22Rv1 (cell line): ENCODE results near the gene C21orf58.

Source experiments
- H3K27ac ChIP-seq: fragments of 450-650 bp; 2 replicates; pipeline ENCODE4 v1.5.1; 2017
- CTCF ChIP-seq: fragments of 450-650 bp; IDR thresholded peaks from 2 replicates; pipeline ENCODE4 v1.5.1; 2017; ENCODE audit warnings: mild to moderate bottlenecking
- ZFX ChIP-seq: fragments of 450-650 bp; IDR thresholded peaks from 2 replicates; pipeline ENCODE4 v1.6.1; 2017; ENCODE audit warnings: antibody characterized with exemption, borderline replicate concordance

Gene C21orf58

GRCh38 chr21:46284077-46284644 lies 39.5 kb downstream of the C21orf58 start:
- no peak overlapping the region for H3K27ac ChIP-seq
- TF ChIP-seq CTCF (no peak), ZFX (no peak)

DNA sequence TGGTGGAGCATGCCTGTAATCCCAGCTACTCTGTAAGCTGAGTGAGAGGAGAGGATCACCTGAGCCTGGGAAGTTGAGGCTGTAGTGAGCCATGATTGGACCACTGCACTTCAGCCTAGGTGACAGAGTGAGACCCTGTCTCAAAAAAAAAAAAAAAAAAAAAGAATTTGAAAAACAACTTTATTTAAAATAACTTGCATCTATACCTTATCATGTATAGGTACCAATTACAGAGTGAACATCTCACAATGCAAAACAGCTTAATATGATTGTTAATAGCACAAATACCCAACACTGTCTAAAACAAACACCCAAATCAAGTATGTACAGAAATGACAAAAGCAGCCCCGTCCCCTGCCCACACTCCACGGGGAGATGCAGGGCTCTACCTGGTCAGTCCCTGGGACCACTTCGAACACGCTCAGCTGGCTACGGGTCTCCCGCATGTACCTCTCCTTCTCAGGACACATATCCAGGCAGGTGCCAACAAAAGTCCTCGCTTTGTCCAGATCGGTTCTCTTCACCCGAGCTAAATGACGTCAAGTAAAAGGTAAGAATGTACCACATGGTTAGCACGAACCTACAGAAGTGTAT lies 48.8 kb downstream of the C21orf58 start:
- no peak overlapping the region for H3K27ac ChIP-seq
- no peak for TF ChIP-seq ZFX
- TF ChIP-seq CTCF = no peak

DNA sequence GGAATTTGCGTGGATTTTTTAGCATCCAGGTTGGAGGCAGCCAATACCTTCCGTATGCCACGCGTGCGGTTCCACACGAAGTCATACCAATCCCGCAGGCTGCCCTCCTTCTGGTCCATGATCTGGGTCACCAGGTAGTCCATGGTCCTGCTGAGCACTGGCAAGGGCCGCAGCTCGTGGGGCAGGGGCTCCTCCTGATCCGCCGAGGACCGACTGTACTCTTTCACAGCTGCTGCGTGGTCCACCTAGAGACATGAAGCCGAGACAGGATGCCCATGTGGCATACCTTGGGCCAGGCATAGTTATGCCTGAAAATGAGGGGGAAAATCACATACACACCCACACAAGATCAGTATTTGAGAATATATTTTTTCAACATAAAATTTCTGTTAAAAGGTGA lies 50.3 kb downstream of the C21orf58 start:
- no peak overlapping the region for H3K27ac ChIP-seq

DNA sequence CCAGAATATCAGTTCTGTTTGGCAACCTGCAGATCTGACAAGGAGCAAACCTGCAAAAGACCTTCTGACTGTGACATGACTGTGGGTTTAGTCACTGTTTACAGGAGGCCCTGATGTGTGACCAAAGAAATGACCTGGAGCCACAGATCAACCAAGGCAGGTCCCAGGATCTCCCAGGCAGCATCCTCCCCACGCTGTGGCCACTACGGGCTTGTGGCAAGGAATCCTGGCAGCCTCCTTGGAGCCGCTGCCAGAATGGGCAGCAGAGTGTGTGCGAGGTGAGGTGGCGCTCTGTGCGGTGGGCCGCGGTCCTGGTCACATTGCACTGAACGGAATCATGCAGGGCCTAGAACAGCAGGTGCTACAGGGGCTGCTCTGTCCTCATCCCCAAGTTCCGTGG lies 54.2 kb downstream of the C21orf58 start:
- TF ChIP-seq CTCF = no peak
- TF ChIP-seq ZFX = no peak
- no peak overlapping the region for H3K27ac ChIP-seq

More for the DNA sequence above, 50.3 kb downstream of the C21orf58 start:
- no peak for TF ChIP-seq CTCF
- no peak for TF ChIP-seq ZFX

DNA sequence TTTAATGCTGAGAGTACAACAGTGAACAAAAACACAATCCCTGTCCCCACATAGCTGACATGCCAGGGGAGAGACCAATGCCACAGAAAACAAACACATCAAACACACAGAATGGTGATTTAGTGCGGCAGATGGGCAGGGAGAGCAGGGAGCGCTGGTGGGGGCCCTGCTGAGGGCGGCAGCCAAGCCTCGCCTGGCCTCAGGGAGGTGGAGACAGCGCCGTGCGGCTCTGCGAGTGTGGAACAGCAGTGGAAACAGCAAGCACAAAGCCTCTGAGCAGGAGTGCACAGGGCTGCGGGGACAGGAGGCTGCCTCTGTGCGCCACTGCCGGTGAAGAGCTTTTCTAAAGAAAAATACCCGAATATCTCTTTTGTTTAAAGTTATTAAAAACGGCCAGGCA lies 55.3 kb downstream of the C21orf58 start:
- TF ChIP-seq ZFX = no peak
- TF ChIP-seq CTCF = no peak
- no peak overlapping the region for H3K27ac ChIP-seq

- no peak overlapping the region for H3K27ac ChIP-seq
- TF ChIP-seq ZFX = no peak
- TF ChIP-seq CTCF = no peak
These were observed 56.7 kb downstream of the C21orf58 start for GRCh38 chr21:46266946-46267345.

- no peak overlapping the region for H3K27ac ChIP-seq
- no peak for TF ChIP-seq ZFX
- no peak for TF ChIP-seq CTCF
These were observed 57.7 kb downstream of the C21orf58 start for GRCh38 chr21:46265736-46266525.
